Neutrophil (primary cell): ENCODE data around the gene MVB12B.
A peak's percentile ranks its signal among the peaks of the same experiment; 100 is the strongest.

ENCODE experiments used
- H3K27ac ChIP-seq: fragments of 200-600 bp; sonication (generic); 2 replicates; pipeline ENCODE4 v1.5.1; 2016; ENCODE audit warnings: mild to moderate bottlenecking, moderate library complexity
- H3K27me3 ChIP-seq: fragments of 200-600 bp; sonication (generic); 2 replicates; pipeline ENCODE4 v1.6.0; 2016; ENCODE audit warnings: mild to moderate bottlenecking
- H3K36me3 ChIP-seq: fragments of 200-600 bp; sonication (generic); 2 replicates; pipeline ENCODE4 v1.5.1; 2017
- H3K4me1 ChIP-seq, 2 experiments: fragments of 200-600 bp in 1 of 2; sonication (generic) in 1 of 2; 1 replicate in 1 of 2; 2 replicates in 1 of 2; pipeline versions ENCODE4 v1.5.1 to v1.6.1; 2013 to 2016; ENCODE audit warnings: low read depth in 1 of 2, low read length in 1 of 2, mild to moderate bottlenecking in 1 of 2, moderate library complexity in 1 of 2; ENCODE audit not compliant: control insufficient read depth in 1 of 2, insufficient read depth in 1 of 2
- H3K4me3 ChIP-seq, 2 experiments: fragments of 200-600 bp in 1 of 2; sonication (generic) in 1 of 2; 1 replicate in 1 of 2; 2 replicates in 1 of 2; pipeline ENCODE4 v1.5.1; 2013 to 2016; ENCODE audit warnings: low read depth in 1 of 2, low read length in 1 of 2, mild to moderate bottlenecking in 1 of 2, moderate library complexity in 1 of 2
- H3K9me3 ChIP-seq: fragments of 200-600 bp; sonication (generic); 2 replicates; pipeline ENCODE4 v1.5.1; 2016
- CTCF ChIP-seq: fragments of 200-600 bp; sonication (generic); IDR thresholded peaks from 2 replicates; pipeline ENCODE4 v1.5.1; 2016; ENCODE audit warnings: antibody characterized with exemption

Gene MVB12B

GRCh38 chr9:126483468-126484073 lies 156.9 kb downstream of the MVB12B start:
- Histone ChIP-seq H3K27me3 (no peaks in the 10 kb centered on the region), H3K9me3 (no peaks in the 10 kb centered on the region), H3K36me3 (no peaks in the 10 kb centered on the region), H3K27ac (peak overlapping the region; percentile 3), H3K4me1 (peaks cover 47 to 63% of the 10 kb centered on the region in 2 experiments), H3K4me3 (no peak overlapping the region)
- TF ChIP-seq CTCF: no peak

- Histone ChIP-seq H3K27me3 (no peaks in the 10 kb centered on the region), H3K9me3 (no peaks in the 10 kb centered on the region), H3K4me1 (peaks cover 47 to 68% of the 10 kb centered on the region in 2 experiments), H3K27ac (no peak overlapping the region), H3K36me3 (no peaks in the 10 kb centered on the region), H3K4me3 (no peak overlapping the region)
- no peak for TF ChIP-seq CTCF
These were observed 159.0 kb downstream of the MVB12B start for GRCh38 chr9:126485662-126486061.

- Histone ChIP-seq H3K27ac (peak overlapping the region; percentile 81), H3K36me3 (no peaks in the 10 kb centered on the region), H3K9me3 (no peaks in the 10 kb centered on the region), H3K4me3 (no peak overlapping the region), H3K4me1 (peaks cover 50 to 69% of the 10 kb centered on the region in 2 experiments), H3K27me3 (no peaks in the 10 kb centered on the region)
- TF ChIP-seq CTCF: no peak
These were observed 159.6 kb downstream of the MVB12B start for GRCh38 chr9:126486276-126486675.

GRCh38 chr9:126487856-126488255 lies 161.2 kb downstream of the MVB12B start:
- Histone ChIP-seq H3K9me3 (no peaks in the 10 kb centered on the region), H3K27ac (peak overlapping the region; percentile 81), H3K4me3 (peak overlapping the region; percentile 21 to 36)

GRCh38 chr9:126488310-126488709 lies 161.7 kb downstream of the MVB12B start:
- H3K27me3 ChIP-seq: no peaks in the 10 kb centered on the region

More at GRCh38 chr9:126487856-126488255, 161.2 kb downstream of the MVB12B start:
- H3K36me3 ChIP-seq: no peaks in the 10 kb centered on the region
- no peak for TF ChIP-seq CTCF
- peaks cover 51 to 65% of the 10 kb centered on the region in 2 experiments for H3K4me1 ChIP-seq
- H3K27me3 ChIP-seq: no peaks in the 10 kb centered on the region

More at GRCh38 chr9:126488310-126488709, 161.7 kb downstream of the MVB12B start:
- no peak for TF ChIP-seq CTCF
- Histone ChIP-seq H3K27ac (peak overlapping the region; percentile 81), H3K4me3 (peak overlapping the region; percentile 21 to 36), H3K4me1 (peaks cover 51 to 63% of the 10 kb centered on the region in 2 experiments), H3K9me3 (no peaks in the 10 kb centered on the region), H3K36me3 (no peaks in the 10 kb centered on the region)
